Central memory CD8-positive, alpha-beta T cell (primary cell): ENCODE data around the gene JOSD2.
"Not testable (repeated sequence)": the region's sequence is repeated elsewhere in the genome, so short reads cannot be mapped to it uniquely, and the experiment has no call there.

ENCODE experiments used
- ATAC-seq: fragments of 150-1000 bp; cut with Tn5 transposase; replicated peaks from 2 replicates; pipeline ENCODE4 v1.10.0; 2022; ENCODE audit warnings: mild to moderate bottlenecking, moderate FRiP score, moderate number of reproducible peaks; ENCODE audit not compliant: poor library complexity, severe bottlenecking; ENCODE audit errors: extremely low read depth
- DNase-seq, 2 donors: peaks; one replicate each; pipeline ENCODE4 v3.0.0; 2021; ENCODE audit warnings: low spot score in 2 of 2
- H3K27ac Mint-ChIP-seq: one replicate; pipeline ENCODE4 v1.8.0; 2022; ENCODE audit warnings: low read depth, mild to moderate bottlenecking, moderate library complexity, mixed read lengths
- H3K27me3 Mint-ChIP-seq: one replicate; pipeline ENCODE4 v1.8.0; 2022; ENCODE audit warnings: mixed read lengths
- H3K36me3 Mint-ChIP-seq: one replicate; pipeline ENCODE4 v1.8.0; 2022; ENCODE audit warnings: mild to moderate bottlenecking, moderate library complexity, mixed read lengths; ENCODE audit not compliant: insufficient read depth
- H3K4me1 Mint-ChIP-seq: one replicate; pipeline ENCODE4 v1.8.0; 2022; ENCODE audit warnings: mixed read lengths
- H3K4me3 Mint-ChIP-seq: one replicate; pipeline ENCODE4 v1.8.0; 2022; ENCODE audit warnings: mild to moderate bottlenecking, moderate library complexity, mixed read lengths
- H3K9me3 Mint-ChIP-seq: one replicate; pipeline ENCODE4 v1.8.0; 2022; ENCODE audit warnings: mixed read lengths

The JOSD2 gene

DNA sequence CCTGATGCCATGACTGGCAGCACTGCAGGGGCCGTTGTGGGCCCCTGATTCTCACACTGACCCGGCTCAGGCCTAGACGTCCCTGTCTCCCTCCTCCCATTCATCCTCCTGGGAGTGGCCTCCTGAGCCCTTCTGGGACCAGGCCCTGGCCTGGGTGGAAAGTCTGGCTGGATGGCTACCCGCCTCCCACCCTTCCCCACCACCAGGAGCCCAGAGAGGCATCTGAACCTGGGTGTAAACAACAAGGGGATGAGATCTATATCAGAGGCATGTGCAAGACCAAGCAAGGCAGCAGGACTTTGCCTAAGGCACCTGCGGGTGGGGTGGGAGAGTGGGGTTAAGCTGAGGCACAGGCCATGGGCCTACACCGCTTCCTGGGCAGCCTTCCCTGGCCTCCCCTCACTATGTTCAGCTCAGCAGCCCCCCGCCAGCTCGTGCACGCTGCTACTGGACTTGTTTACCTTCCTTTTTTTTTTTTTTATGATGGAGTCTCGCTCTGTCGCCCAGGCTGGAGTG is 24.7 kb upstream of the JOSD2 start:
- Mint-ChIP-seq H3K9me3 (peaks cover 6% of the 10 kb centered on the region), H3K27me3 (peaks cover 31% of the 10 kb centered on the region), H3K4me3 (no peak overlapping the region), H3K27ac (no peak overlapping the region), H3K4me1 (no peaks in the 10 kb centered on the region), H3K36me3 (no peaks in the 10 kb centered on the region)
- no peak for ATAC-seq
- DNase-seq, result no peak

DNA sequence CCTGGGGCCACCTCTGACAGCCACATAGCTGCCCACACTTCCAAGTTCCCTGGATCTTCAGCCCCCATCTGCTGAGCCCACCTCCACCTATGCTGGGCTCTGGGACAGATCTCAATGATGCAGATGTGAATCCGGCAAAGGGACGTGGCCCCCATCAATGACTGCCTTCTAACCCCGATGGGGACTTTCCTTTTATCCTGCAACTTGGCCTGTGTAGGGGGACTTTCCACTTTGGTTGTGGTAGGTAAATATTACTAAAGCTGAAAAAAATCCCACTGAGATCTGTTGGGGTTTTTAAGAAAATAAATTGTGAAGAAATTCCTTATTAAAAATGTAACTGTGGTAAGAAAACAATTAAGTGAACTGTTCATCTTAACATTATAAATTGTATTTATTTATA is 23.5 kb upstream of the JOSD2 start:
- H3K4me3 Mint-ChIP-seq, result no peak overlapping the region
- H3K27ac Mint-ChIP-seq, result no peak overlapping the region
- DNase-seq (no peak), ATAC-seq (no peak)
- no peaks in the 10 kb centered on the region for H3K4me1 Mint-ChIP-seq
- no peaks in the 10 kb centered on the region for H3K36me3 Mint-ChIP-seq
- H3K27me3 Mint-ChIP-seq, result peaks cover 41% of the 10 kb centered on the region
- peaks cover 6% of the 10 kb centered on the region for H3K9me3 Mint-ChIP-seq

DNA sequence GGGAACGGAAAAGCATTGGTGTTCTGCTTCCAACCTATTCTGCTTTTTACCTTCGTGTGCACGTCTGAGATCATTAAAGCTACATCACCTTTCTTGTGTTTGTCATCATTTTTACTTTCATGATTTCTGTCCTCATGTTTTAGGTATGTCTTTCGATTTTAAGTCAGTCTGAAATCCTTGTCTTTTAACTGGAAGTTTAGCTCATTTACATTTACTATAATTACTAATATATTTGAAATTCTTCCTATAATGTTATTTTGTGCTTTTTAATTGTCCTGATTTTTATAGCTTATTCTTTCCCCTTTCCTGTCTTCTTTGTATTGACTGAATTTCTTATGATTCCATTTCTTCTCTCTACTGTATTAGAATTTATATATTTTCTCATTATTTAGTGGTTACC is 22.0 kb upstream of the JOSD2 start:
- peaks cover 6% of the 10 kb centered on the region for H3K9me3 Mint-ChIP-seq

DNA sequence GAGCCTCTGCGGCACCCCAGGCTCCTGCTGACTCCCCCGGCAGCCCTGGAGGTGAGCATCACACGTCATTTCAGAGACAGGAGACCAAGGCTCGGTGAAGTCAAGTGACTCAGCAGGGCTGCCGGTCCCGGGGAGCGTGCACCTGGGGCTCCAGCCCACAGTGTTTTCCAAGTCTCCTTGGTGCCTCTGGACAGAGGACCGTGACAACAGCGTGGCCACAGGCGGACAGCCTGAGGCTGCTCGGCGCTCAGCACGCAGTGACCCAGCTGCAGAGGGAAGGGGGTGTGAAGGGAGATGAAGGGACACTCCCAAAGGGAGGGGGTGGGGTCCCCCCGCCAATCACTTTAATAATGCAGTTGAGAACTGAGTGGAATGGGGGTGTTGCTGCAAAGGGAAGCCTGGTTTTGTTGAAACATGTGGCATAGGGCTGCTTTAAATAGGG is 20.2 kb upstream of the JOSD2 start:
- ATAC-seq (no peak), DNase-seq (no peak)
- Mint-ChIP-seq H3K27ac (no peak overlapping the region), H3K4me3 (no peak overlapping the region), H3K4me1 (no peaks in the 10 kb centered on the region), H3K27me3 (peaks cover 55% of the 10 kb centered on the region), H3K36me3 (no peaks in the 10 kb centered on the region), H3K9me3 (peaks cover 6% of the 10 kb centered on the region)

More for the DNA sequence above, 22.0 kb upstream of the JOSD2 start:
- Mint-ChIP-seq H3K27me3 (peaks cover 51% of the 10 kb centered on the region), H3K27ac (no peak overlapping the region), H3K4me1 (no peaks in the 10 kb centered on the region), H3K4me3 (no peak overlapping the region), H3K36me3 (no peaks in the 10 kb centered on the region)
- DNase-seq, result no peak
- no peak for ATAC-seq

DNA sequence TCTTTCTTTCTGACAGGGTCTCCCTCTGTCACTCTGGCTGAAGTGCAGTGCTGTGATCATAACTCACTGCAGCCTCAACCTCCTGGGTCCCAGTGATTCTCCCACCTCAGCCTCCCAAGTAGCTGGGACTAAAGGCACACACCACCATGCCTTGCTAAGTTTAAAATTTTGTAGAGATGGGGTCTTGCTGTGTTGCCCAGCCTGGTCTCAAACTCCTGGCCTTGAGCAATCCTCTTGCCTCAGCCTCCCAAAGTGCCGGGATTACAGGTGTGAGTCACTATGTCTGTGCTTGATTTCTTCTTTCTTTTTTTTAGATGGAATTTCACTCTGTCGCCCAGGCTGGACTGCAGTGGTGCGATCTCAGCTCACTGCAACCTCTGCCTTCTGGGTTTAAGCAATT is 17.1 kb upstream of the JOSD2 start:
- not testable (repeated sequence) for H3K36me3 Mint-ChIP-seq

DNA sequence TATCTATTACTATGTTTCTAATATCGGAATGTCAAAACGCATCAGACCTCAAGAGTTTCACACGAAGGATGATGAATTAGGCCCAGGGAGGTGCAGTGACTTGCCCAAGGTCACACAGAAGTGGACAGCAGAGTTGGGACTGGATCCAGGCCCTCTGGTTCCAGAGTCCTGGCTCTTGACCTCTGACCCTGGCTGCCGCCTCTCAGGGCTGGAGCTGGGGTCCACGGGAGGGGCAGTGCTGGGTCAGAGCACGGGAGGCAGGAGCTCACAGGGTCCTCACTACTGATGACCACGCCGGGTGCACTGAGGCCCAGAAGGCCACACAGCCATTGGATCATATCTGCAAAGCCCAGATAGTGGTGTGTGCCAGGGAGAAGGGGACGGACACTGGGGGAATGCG is 11.9 kb upstream of the JOSD2 start:
- Mint-ChIP-seq H3K36me3 (peaks cover 3% of the 10 kb centered on the region), H3K27ac (no peak overlapping the region), H3K4me1 (no peaks in the 10 kb centered on the region), H3K4me3 (no peak overlapping the region), H3K27me3 (peaks cover 3% of the 10 kb centered on the region), H3K9me3 (no peaks in the 10 kb centered on the region)
- no peak for ATAC-seq
- DNase-seq, result no peak

More for the DNA sequence above, 17.1 kb upstream of the JOSD2 start:
- H3K27ac Mint-ChIP-seq, ATAC-seq, H3K4me3 Mint-ChIP-seq, DNase-seq, H3K4me1 Mint-ChIP-seq, H3K9me3 Mint-ChIP-seq: not testable (repeated sequence)
- peaks cover 45% of the 10 kb centered on the region for H3K27me3 Mint-ChIP-seq

DNA sequence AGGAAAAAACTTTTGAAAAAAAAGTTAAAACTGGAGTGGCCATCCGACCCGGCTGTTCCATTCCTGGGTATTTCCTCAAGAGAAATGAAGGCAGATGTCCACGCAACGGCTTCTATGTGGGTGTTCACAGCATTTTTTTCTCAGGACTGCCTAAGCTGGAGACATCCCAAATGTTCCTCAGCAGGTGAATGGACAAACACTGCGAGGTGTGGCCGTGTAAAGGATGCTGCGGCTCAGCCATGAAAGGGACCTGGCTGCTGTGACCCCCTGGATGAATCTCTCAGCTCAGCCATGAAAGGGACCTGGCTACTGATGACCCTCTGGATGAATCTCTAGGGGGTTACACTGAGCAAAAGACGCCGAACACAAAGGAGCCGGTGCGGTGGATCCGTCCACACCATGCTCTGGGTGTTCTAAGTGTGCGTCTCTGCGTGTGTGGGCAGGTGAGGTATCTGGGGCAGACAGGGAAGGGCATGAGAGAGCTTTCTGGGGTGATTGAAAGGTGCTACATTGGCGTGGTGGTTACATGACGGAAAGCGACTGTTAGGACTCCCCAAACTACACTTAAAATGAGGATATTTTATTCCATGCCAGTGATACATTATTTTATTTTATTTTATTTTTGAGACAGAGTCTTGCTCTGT is 10.0 kb upstream of the JOSD2 start:
- Mint-ChIP-seq H3K4me1 (no peaks in the 10 kb centered on the region), H3K9me3 (no peaks in the 10 kb centered on the region), H3K4me3 (no peak overlapping the region), H3K36me3 (peaks cover 5% of the 10 kb centered on the region), H3K27me3 (no peaks in the 10 kb centered on the region), H3K27ac (no peak overlapping the region)
- no peak for ATAC-seq
- DNase-seq, result no peak

DNA sequence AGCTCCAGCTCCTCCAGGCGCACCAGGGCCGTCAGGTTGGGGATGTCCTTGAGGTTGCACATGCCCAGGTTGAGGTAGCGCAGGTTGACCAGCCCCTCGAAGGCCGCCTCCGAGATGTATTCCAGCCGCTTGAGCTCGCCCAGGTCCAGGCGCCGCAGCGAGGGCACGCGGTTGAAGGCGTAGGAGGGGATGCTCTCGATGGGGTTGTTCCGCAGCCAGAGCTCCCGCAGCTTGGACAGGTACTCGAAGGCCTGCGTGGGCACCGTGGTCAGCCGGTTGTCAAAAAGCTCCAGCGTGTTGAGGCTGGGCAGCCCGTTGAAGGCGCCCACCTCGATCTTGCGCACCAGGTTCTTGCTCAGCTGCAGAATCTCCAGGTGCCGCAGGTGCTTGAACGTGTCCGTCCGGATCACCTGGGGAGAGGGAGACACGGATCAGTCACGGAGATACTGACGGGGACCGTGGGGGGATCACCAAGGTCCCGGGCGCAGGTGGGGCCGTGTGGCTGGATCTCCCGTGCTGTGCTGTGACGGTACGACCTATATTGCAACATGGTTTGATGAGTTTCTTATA is 8.1 kb upstream of the JOSD2 start:
- no peaks in the 10 kb centered on the region for H3K4me1 Mint-ChIP-seq
- no peak overlapping the region for H3K4me3 Mint-ChIP-seq
- H3K27ac Mint-ChIP-seq, result no peak overlapping the region
- H3K27me3 Mint-ChIP-seq, result no peaks in the 10 kb centered on the region
- no peak for DNase-seq
- peaks cover 7% of the 10 kb centered on the region for H3K36me3 Mint-ChIP-seq
- no peak for ATAC-seq
- H3K9me3 Mint-ChIP-seq, result no peaks in the 10 kb centered on the region

DNA sequence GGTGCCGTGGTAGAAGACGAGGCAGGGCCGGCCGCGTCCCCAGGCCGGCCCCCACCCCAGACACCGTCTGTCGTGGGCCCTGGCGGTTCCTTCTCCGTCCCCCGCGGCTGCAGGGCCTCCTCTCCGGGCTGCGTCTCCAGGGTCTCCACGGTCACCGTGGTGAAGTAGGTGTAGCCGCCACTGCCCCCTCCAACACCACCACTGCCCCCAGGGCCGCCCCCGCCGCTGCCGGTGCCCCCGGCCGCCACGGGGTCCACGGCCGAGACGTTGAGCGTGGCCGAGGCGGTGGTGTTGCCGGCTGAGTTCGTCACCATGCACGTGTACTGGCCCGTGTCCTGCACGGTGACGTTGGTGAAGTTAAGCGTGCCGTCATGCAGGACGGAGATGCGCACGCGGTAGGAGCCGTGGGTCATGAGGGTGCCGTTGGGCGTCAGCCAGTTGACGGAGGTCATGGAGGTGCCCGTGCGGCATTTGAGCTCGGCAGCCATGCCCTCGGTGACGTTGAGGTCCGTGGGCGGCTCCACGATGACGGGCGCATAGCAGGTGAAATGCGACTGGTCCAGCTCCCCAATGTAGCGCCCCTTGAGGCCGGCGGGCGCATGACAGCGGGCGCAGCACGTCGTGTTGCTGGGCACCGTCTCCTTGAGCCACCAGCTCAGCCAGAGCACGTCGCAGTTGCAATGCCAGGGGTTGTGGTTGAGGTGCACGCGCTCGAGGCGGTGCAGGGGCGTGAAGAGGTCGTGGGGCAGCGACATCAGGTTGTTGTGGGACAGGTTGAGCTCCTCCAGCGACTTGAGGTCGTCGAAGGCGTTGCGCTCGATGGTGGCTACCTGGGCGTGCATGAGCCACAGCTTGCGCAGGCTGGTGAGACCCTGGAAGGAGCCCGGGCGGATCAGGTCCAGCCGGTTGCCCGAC is 7.4 kb upstream of the JOSD2 start:
- H3K4me1 Mint-ChIP-seq, result no peaks in the 10 kb centered on the region
- H3K27me3 Mint-ChIP-seq, result no peaks in the 10 kb centered on the region
- no peak overlapping the region for H3K4me3 Mint-ChIP-seq
- no peaks in the 10 kb centered on the region for H3K9me3 Mint-ChIP-seq
- DNase-seq (no peak), ATAC-seq (no peak)
- peaks cover 6% of the 10 kb centered on the region for H3K36me3 Mint-ChIP-seq
- H3K27ac Mint-ChIP-seq, result no peak overlapping the region

DNA sequence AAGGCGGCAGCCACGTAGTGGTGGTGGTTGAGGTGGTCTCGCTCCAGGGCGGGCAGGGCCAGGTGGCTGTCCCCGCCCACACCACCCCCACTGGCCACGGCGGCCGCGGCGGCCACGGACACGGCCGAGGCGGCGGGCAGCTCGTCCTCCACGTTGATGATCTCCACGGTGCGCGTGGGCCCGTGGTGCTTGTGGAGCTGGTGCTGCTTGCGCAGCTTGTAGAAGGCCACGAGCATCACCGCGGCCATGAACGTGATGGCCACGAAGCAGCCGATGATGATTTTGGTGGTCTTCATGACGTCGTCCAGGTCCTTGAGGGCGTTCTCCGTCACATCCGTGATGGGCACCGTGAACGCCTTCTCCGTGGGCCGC is 6.7 kb upstream of the JOSD2 start:
- no peak for DNase-seq
- no peak for ATAC-seq
- no peaks in the 10 kb centered on the region for H3K4me1 Mint-ChIP-seq
- no peak overlapping the region for H3K4me3 Mint-ChIP-seq
- H3K9me3 Mint-ChIP-seq, result no peaks in the 10 kb centered on the region
- H3K27me3 Mint-ChIP-seq, result no peaks in the 10 kb centered on the region
- peaks cover 8% of the 10 kb centered on the region for H3K36me3 Mint-ChIP-seq
- H3K27ac Mint-ChIP-seq, result no peak overlapping the region

DNA sequence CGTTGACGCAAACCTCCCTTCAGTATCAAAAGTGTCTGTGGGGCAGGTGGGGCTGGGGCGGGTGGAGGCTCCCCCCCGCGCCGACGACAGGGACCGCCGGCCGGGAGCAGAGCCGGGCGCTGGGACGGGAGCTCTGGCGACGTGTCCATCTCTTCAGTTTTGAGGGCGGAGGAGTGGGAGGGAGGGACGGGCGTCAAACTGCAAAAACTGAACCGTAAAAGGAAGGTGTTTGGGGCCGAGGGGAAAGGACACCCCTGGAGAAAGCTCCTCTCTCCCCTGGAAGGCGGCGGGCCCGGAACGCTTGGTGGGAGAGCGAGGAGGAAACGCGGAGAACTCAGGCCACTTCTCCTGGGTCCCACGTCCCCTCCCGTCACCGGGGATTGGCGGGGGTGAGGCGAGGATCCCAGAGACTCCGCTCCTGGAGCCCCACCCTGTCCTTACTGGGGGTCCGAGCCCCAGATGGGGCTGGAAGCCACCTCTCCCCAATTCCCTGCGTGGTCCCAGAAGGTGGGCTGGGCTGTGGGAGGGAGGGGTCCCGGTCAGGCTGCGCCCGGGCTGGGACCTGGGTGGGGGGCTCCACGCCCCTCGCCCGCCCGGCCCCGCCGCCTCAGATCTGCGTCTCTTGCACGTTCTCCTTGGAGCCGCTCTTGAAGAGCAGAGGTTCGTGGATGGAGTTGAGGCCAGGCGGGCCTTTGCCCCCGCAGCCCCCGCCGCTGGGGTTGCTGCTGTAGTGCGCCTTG is 6.1 kb upstream of the JOSD2 start:
- Mint-ChIP-seq H3K9me3 (no peaks in the 10 kb centered on the region), H3K27me3 (no peaks in the 10 kb centered on the region), H3K4me1 (no peaks in the 10 kb centered on the region), H3K4me3 (no peak overlapping the region), H3K27ac (no peak overlapping the region), H3K36me3 (peaks cover 8% of the 10 kb centered on the region)
- no peak for ATAC-seq
- DNase-seq, result no peak

DNA sequence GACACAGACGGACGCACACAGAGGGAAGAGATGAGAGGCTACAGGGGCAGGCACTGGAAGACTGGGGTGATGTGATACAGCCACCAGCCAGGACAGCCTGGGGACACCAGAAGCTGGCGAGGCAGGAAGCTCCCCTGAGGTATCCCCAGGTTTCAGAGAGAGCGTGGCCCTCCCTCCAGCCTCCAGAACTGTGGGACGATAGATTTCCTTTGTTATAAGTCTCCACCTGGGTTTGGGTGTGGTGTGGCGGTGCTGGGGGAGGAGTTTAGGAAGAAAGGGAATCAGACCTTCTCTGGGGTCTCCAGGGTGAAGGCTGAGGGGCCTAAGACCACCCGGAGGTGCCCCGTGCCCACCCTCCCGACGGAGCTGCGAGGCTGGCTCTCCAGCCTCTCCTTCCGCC is 5.5 kb upstream of the JOSD2 start:
- H3K4me1 Mint-ChIP-seq, result peaks cover 6% of the 10 kb centered on the region
- no peaks in the 10 kb centered on the region for H3K9me3 Mint-ChIP-seq
- no peak overlapping the region for H3K27ac Mint-ChIP-seq
- ATAC-seq (no peak), DNase-seq (no peak)
- no peak overlapping the region for H3K4me3 Mint-ChIP-seq
- no peaks in the 10 kb centered on the region for H3K27me3 Mint-ChIP-seq
- H3K36me3 Mint-ChIP-seq, result peaks cover 13% of the 10 kb centered on the region
